Type B pancreatic cell (in vitro differentiated cells): Measurements from ENCODE around the gene FNDC1. TPM values are rescaled to one million over a fixed set of nuclear protein-coding genes. Genes with fewer than 3 reads are reported as not detected.

Source experiments
- DNase-seq: peaks from one replicate; pipeline ENCODE4 v3.0.0; 2021; ENCODE audit warnings: mixed read lengths; ENCODE audit not compliant: unreplicated experiment; ENCODE audit errors: extremely low spot score
- H3K27ac Mint-ChIP-seq: 2 replicates; pipeline ENCODE4 v1.8.0; 2021; ENCODE audit warnings: mild to moderate bottlenecking, mixed read lengths
- H3K27me3 Mint-ChIP-seq: 2 replicates; pipeline ENCODE4 v1.8.0; 2021; ENCODE audit warnings: mixed read lengths
- H3K36me3 Mint-ChIP-seq: 2 replicates; pipeline ENCODE4 v1.8.0; 2021; ENCODE audit warnings: mixed read lengths
- H3K4me1 Mint-ChIP-seq: one replicate; pipeline ENCODE4 v1.8.0; 2021; ENCODE audit warnings: mixed read lengths; ENCODE audit not compliant: unreplicated experiment
- H3K4me3 Mint-ChIP-seq: 2 replicates; pipeline ENCODE4 v1.8.0; 2021; ENCODE audit warnings: mild to moderate bottlenecking, mixed read lengths
- H3K9me3 Mint-ChIP-seq: 2 replicates; pipeline ENCODE4 v1.8.0; 2021; ENCODE audit warnings: mixed read lengths
- CTCF ChIP-seq: fragments of 200-600 bp; sonication (generic); conservative IDR thresholded peaks from 2 replicates; pipeline ENCODE4 v1.5.0; 2021; ENCODE audit warnings: antibody characterized with exemption, mild to moderate bottlenecking
- total RNA-seq: library from RNA; stranded (reverse); gene quantifications from 2 replicates; pipeline ENCODE4 v1.2.1, GENCODE V29; 2021; ENCODE audit warnings: low replicate concordance

The FNDC1 gene
- total RNA-seq, 1 donor from 2014 or later: 1.7 TPM

GRCh38 chr6:159302594-159302992 lies 133.4 kb downstream of the FNDC1 start:
- Mint-ChIP-seq H3K4me3 (no peak overlapping the region), H3K9me3 (no peaks in the 10 kb centered on the region), H3K27ac (no peak overlapping the region), H3K36me3 (no peaks in the 10 kb centered on the region), H3K27me3 (peaks cover 3% of the 10 kb centered on the region), H3K4me1 (no peaks in the 10 kb centered on the region)
- no peak for DNase-seq
- TF ChIP-seq CTCF: no peak

- Mint-ChIP-seq H3K9me3 (no peaks in the 10 kb centered on the region), H3K4me3 (no peak overlapping the region), H3K36me3 (no peaks in the 10 kb centered on the region), H3K4me1 (no peaks in the 10 kb centered on the region), H3K27ac (no peak overlapping the region), H3K27me3 (no peaks in the 10 kb centered on the region)
- DNase-seq: no peak
- TF ChIP-seq CTCF: no peak
These were observed 134.0 kb downstream of the FNDC1 start for GRCh38 chr6:159303159-159303558.

- TF ChIP-seq CTCF: no peak
- DNase-seq: no peak
- Mint-ChIP-seq H3K27ac (no peak overlapping the region), H3K9me3 (no peaks in the 10 kb centered on the region), H3K4me3 (no peak overlapping the region), H3K27me3 (no peaks in the 10 kb centered on the region), H3K4me1 (no peaks in the 10 kb centered on the region), H3K36me3 (no peaks in the 10 kb centered on the region)
These were observed 134.6 kb downstream of the FNDC1 start for GRCh38 chr6:159303784-159304183.

- Mint-ChIP-seq H3K9me3 (no peaks in the 10 kb centered on the region), H3K4me1 (no peaks in the 10 kb centered on the region), H3K36me3 (no peaks in the 10 kb centered on the region), H3K4me3 (no peak overlapping the region), H3K27me3 (no peaks in the 10 kb centered on the region), H3K27ac (no peak overlapping the region)
- no peak for TF ChIP-seq CTCF
- no peak for DNase-seq
These were observed 135.4 kb downstream of the FNDC1 start for GRCh38 chr6:159304641-159305040.

GRCh38 chr6:159305159-159305558 lies 136.0 kb downstream of the FNDC1 start:
- H3K9me3 Mint-ChIP-seq: no peaks in the 10 kb centered on the region
- no peak for DNase-seq
- H3K36me3 Mint-ChIP-seq: no peaks in the 10 kb centered on the region
- H3K27me3 Mint-ChIP-seq: no peaks in the 10 kb centered on the region
- H3K27ac Mint-ChIP-seq: no peak overlapping the region
- no peaks in the 10 kb centered on the region for H3K4me1 Mint-ChIP-seq
- TF ChIP-seq CTCF: no peak
- H3K4me3 Mint-ChIP-seq: no peak overlapping the region
